Hepatocyte (in vitro differentiated cells): ENCODE measurements around the gene NDUFB7.

Source experiments
- EZH2 ChIP-seq: fragments of 200-600 bp; sonication (generic); IDR thresholded peaks from 2 replicates; pipeline ENCODE4 v1.6.1; 2016; ENCODE audit warnings: antibody characterized with exemption, mild to moderate bottlenecking, borderline replicate concordance
- EZH2phosphoT487 ChIP-seq: fragments of 200-600 bp; sonication (generic); IDR thresholded peaks from one replicate; pipeline ENCODE4 v1.6.1; 2018; ENCODE audit warnings: antibody characterized with exemption, mild to moderate bottlenecking, low read depth, moderate library complexity; ENCODE audit not compliant: unreplicated experiment, severe bottlenecking
- TF ChIP-seq, protein P1 (sequence below): fragments of 200-600 bp; sonication (generic); IDR thresholded peaks from 2 replicates; pipeline ENCODE4 v1.5.1; 2016; ENCODE audit warnings: antibody characterized with exemption, mild to moderate bottlenecking; ENCODE audit not compliant: poor library complexity

DNA sequence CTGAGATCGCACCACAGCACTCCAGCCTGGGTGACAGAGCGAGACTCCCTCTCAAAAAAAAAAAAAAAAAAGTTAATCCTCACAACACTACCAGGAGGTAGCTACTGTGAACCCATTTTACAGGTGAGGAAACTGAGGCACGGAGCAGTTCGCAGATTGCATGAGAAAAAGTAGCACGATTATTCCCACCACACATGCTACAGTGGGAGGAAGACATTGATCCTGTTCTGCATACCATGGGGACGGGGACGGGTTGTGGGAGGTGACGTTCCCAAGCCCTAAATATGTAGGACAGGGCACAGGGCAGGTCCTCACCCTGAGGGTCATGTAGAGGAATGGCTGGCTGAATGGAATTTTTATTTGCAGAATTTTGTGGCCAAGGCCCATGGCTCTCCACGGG, 34.8 kb upstream of the NDUFB7 start:
- TF ChIP-seq, protein P1, sequence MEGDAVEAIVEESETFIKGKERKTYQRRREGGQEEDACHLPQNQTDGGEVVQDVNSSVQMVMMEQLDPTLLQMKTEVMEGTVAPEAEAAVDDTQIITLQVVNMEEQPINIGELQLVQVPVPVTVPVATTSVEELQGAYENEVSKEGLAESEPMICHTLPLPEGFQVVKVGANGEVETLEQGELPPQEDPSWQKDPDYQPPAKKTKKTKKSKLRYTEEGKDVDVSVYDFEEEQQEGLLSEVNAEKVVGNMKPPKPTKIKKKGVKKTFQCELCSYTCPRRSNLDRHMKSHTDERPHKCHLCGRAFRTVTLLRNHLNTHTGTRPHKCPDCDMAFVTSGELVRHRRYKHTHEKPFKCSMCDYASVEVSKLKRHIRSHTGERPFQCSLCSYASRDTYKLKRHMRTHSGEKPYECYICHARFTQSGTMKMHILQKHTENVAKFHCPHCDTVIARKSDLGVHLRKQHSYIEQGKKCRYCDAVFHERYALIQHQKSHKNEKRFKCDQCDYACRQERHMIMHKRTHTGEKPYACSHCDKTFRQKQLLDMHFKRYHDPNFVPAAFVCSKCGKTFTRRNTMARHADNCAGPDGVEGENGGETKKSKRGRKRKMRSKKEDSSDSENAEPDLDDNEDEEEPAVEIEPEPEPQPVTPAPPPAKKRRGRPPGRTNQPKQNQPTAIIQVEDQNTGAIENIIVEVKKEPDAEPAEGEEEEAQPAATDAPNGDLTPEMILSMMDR, result no peak
- TF ChIP-seq EZH2, result no peak
- TF ChIP-seq EZH2phosphoT487, result no peak
